GM19351 (cell line): ENCODE data around the gene COX10.
"Not testable (repeated sequence)": the region's sequence is repeated elsewhere in the genome, so short reads cannot be mapped to it uniquely, and the experiment has no call there.

Source experiments
- ATAC-seq: cut with Tn5 transposase; IDR thresholded peaks from one replicate; pipeline ENCODE4 v1.9.1; 2021; ENCODE audit warnings: mild to moderate bottlenecking, moderate library complexity; ENCODE audit not compliant: unreplicated experiment

Gene COX10

DNA sequence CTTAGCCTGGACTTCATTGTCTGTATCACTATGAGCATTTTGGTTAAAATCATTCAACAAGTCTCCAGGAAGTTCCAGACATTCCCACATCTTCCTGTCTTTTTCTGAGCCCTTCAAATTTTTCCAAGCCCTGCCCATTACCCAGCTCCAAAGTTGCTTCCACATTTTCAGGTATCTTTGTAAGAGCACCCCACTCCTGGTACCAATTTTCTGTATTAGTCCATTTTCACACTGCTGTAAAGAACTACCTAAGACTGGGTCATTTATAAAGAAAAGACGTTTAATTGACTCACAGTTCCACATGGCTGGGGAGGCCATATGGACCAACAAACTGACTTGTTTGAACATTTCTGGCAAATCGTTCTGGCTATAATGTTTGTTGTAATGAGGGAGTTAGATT is 100.0 kb downstream of the COX10 start:
- no peak for ATAC-seq

DNA sequence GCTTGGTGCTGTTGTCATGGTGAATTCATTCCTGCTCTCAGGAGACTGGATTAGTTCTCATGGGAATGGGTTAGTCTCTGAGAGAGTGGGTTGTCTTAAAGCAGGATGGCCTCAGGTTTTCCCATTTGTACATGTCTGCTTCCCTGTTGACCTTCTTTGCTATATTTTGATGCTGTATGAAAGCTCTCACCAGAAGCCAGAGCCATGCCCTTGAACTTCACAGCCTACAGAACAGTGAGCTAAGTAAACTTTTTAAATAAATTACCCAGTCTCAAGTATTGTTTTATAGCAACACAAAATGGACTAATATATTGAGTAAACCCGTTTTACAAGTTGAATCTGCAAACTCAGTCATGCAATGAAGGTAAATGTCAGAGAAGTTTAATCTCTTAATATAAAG is 100.6 kb downstream of the COX10 start:
- ATAC-seq, result no peak

DNA sequence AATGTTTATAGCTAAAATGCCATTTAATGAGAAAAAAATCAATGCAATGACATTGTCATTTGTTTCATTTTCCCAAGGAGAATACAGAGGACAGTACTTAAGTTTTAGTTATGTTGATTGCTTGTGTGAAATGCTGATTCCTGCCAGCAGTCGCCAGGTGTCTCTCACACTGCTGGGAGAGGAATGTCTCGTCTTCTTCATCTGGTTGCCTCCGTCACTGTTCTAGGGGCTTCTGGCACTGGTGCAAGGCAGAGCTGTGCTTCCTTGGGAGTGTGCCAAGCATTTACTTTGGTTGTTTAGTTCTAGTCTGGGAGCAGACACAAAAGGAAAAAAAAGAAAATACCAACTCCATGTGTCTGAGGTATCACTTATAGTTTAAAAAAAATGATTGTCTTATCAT is 107.7 kb downstream of the COX10 start:
- ATAC-seq, result not testable (repeated sequence)

DNA sequence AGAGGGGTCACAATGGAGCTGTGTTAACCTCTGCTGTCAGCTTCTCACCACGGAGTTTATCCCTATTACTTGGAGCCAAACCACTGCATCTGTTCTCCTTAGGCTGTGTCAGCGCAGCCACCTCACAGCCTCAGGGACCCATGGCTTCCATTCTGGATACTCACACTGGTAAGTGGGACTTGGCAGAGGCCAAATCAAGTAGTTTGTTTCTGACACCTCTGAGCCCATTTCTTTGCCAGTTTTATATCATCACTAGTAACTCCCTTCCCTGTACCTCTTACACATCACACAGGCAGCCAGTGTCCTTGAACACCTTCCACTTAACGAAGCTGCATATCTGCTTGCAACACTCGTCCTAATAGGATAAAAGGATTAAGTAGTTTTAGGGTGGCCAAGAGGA is 108.5 kb downstream of the COX10 start:
- not testable (repeated sequence) for ATAC-seq

DNA sequence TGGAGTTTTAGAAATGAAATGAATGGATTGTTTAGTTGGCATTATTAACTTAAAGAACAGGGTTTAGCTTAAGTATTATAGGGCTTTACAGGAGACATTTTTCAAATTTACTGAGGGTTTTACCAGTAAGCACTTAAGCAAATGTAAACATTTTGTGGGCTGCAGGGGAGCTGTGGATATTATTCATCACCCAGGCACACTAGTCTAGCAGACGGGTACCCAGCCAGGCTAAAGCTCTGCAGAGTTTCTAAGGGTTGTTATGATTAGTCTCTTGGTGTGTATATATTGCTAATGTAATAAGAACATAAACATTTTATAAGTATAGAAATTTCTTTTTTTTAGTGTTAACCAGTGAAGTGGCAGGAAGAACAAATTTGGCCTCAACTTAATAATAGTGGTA is 110.6 kb downstream of the COX10 start:
- not testable (repeated sequence) for ATAC-seq

DNA sequence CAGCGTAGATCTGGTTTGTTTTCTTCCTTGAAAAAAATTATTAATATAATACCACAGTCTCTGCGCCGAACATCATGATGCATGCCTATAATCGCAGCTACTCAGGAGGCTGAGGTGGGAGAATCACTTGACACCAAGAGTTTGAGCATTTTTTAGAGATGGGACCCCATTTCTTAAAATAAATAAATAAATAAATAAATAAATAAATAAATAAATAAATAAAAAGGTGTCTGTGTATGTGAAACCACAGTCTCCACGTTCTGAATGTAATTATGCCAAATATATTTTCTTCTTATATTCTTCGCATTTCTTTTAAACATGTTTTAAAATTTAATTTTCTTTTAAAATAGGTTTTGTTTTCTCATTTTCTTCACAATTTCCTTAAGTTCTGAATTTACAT is 112.8 kb downstream of the COX10 start:
- not testable (repeated sequence) for ATAC-seq

DNA sequence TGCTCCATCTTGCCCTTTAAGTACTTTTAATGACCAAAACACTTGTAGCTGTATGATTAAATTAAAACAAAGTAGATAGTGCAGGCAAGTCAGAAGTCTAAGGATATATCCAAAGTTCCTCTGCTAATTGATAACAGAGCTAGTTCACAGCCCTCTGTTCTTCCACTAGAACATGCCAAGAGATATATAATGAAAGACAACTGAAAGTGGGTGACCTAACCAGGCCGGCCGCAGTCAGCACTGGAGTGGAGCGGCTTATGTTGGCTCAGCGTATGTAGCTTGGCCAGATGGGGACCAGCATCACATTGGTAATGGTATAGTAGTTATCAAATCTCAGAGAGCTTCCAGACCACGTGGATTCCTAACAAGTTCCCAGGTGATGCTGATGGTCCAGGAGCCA is 115.2 kb downstream of the COX10 start:
- ATAC-seq, result not testable (repeated sequence)

DNA sequence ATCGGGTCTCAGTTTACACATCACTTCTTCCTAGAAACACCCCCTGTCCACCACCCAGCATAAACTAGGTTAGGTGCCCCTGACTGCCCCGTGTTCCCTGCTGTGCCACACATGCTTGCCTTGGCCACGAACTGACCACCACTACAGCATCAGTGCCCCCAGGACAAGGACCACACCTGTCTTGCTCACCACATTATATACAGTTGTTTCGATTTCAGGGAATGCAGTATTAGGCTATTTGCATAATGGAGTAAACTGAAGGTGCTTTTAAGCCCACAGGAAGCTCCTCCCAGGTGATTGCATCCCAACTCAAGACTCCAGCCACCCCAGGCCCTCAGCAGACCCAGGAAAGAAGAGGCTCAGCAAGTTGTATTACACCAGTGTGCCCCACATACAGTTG is 117.1 kb downstream of the COX10 start:
- not testable (repeated sequence) for ATAC-seq

DNA sequence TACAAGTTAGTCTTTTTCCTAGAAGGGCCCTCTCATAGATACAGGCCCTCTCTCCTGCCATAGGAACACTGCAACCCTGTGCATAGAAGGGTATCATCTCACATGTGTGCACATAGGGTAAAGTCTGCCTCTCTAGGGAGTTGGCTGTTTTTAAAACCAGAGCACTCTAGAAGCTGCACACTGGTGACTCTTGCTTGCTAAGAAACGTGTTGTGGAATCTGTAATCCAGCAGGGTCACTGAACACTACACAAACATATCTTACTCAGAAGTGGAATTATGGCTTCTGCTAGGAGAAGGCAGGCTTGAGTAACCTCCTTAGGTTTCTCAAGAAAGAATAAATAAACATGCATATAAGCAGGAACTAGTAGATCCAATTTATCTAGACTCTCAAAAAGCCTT is 121.5 kb downstream of the COX10 start:
- not testable (repeated sequence) for ATAC-seq

DNA sequence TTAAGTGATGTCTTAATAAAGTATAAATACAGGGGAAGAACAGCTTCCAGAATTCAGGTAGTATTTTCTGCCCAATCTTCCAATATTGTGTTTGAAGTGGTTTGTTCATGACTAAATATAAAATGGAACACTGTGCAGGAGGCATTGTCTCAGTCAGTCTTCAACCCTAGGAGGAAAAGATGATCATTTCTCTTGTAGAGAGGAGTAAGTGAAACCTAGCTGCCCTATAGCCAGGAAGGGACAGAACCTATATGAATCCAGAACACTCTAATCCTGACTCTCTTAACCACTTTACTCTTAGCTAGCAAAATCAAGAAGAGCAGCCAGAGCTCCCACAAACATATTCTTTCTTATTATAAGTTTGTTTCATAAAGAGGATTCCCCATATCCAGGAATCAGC is 122.2 kb downstream of the COX10 start:
- ATAC-seq, result not testable (repeated sequence)

DNA sequence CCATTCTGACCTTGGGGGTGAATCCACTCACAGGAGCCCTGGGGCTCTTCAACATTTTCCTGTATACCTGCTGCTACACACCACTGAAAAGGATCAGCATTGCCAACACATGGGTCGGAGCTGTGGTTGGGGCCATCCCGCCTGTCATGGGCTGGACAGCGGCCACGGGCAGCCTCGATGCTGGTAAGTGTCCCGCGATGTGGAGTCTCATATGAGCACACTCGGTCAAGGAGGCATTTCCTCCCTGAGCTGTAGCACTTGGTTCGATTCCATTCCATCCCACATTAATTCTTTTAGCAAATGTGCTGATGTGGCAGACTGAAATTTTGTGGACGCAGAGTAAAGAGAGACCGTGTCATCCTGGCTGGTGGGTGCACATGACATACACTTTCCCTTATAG is 122.7 kb downstream of the COX10 start:
- ATAC-seq, result not testable (repeated sequence)

DNA sequence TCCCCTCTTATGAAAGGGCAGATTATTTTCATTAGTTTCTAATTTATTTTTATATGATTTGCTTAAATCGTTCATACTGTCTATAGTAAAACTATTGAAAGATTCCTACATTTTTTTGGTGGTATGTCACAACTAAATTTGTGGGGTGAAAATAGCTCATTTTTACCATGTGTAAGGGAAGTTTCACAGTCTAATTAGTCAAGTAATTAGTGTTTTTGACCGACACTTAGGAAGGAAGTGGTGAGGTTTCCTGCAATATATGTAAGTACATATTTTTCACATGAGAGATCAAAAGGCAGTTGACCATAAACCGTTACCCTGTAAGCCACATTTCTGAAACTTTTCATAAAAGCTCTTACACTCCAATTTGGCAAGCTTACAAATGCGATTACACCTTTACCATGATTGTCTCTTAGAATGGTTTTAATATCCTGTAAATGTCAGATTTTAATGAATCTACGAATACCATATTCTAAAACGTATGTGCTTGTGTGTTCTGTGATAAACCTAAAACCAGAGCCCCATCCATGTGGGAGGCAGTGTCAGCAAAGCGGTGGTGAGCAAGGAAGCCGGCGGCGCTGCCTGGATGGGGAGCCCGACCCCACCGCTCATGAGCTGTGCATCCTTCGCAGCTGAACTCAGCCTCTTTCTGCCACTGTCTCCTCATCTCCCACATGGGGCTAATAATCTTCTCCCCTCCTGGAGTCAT is 123.5 kb downstream of the COX10 start:
- ATAC-seq, result peak; percentile 76

DNA sequence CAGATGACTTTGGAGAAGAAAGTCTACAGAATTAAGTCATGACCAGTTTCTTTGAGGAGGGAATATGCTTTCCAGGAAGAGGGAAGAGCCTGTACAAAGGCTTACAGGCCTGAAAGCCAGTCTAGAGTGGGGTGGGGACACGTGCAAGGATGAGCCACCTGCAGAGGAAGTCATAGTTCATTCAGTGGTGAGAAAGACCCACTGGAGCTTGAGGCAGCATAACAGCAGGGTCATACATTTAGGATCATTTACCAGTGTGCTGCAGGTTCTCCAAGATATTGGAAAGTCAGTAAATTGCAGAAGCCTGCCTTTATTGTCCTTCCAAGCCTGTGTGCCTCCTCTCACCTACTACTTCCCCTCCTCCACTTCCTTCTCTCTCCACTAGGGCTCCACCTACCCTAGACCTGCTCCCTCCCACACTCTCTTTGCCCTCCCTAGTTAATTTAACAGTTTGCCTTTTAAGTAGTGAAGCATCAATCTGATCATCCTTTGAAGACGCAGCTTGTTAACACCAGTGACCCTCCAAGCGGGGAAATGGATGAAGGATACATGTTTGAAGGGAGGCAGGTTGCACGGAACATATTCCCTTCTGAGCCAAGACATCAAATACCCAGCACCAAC is 127.2 kb downstream of the COX10 start:
- ATAC-seq, result peak; percentile 53

DNA sequence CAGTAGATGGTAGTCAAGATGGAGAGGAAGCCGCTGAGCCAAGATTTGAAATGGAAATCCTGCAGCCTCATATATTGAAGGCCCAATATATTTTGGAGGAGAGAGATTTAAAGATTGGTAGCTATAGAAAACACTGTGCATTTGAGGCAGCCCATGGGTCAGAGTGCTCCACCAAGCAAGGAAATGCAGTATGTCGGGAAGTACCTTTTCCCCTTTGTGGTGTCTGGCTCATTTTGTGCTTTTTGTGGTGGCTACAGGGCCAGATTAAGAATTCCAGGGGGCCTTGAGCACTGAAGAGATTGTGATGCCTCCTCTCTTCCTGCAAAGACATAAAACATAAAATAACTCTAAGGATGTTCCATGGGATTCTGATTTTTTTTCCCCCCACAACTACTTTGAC is 127.8 kb downstream of the COX10 start:
- no peak for ATAC-seq

DNA sequence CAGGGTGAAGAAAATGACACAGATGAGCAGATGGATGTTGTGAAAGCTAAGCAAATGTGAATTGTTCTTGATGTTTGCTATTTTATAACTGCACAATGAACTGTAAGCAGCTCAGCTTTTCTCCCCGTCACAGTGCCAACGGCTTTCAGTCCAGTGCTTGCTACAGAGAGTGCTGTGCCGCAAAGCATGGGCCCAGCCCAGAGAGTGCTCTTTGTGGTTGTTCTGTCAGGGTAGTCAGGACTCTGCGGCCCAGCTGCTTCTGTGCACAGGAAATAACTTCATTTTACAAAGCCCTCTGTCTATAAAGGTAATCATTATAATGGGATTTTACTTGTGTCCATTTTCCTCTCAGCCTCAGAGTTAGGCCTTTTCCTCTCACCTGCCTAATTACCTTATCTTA is 128.3 kb downstream of the COX10 start:
- ATAC-seq, result no peak

DNA sequence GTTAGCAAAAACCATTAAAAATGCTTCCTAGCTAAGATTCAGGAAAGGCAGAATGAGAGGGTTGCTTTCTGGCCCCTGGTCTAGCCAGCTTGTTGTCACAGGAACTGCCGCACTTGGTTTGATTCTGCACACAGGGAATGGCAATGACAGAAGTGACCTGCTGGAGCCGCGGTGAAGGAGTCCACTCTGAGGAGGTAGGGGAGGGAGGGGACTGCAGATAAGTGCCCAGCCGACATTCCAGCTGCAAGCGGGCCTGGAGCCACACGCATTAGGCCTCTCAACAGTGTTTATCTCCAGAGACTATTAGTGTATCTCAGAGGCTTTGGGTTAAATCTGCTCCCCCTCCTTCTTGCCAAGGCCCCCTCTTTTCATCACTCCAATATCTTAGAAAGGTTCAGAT is 128.7 kb downstream of the COX10 start:
- no peak for ATAC-seq

DNA sequence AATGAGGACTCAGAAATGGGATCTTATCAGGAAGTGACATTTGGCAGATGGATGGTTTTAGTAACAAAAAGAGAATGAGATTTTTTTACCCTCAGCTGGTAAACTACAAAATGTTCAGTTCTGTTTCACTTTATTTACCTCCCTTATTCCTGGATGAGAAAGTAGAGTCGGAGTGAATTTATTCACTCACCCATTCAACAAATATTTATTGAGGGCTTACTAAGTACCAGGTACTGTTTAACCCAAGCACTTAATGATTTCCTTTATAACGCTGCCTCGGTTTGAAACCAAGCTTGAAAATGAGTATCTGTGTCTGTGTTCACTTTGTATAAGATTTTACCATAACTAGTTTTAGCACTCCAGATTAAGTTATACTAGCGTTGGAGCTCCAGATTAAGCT is 129.3 kb downstream of the COX10 start:
- ATAC-seq, result no peak

DNA sequence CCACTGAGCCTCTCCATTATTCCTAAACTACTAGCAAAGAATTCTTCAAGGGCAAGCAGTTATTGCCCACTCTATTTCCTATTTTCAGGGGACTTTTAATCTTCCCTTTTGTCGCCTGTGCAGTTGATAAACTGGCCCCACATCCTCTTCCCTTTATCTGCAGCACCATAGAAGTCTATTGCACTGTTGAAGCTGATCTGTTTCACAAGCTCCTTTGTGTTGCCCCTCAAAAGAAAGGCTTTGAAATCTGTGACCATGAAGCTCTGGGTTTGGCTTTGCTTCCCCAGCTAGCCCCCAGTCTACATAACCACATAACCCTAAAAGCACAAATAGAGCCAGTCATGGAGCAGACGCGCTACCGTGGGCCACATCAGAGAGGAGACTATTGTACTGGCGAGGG is 130.3 kb downstream of the COX10 start:
- no peak for ATAC-seq

DNA sequence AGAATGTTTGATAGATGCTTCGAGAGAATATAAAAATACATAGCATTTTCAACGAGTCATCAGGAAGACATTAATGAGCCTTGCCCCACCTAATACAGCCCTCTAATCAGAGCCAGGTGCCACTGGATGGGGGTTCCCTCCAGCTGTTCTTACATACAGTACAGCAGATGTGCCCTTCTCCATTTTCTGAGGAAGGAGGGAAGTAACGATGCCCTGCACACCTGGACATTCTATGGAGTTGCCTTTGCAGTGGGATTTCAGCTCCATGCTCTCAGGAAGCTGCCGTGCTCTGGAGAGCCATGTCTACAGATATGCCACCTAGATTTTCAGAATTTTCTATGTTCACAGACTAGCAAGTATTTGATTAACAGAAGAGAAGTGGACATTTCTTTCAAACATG is 131.1 kb downstream of the COX10 start:
- ATAC-seq, result no peak

DNA sequence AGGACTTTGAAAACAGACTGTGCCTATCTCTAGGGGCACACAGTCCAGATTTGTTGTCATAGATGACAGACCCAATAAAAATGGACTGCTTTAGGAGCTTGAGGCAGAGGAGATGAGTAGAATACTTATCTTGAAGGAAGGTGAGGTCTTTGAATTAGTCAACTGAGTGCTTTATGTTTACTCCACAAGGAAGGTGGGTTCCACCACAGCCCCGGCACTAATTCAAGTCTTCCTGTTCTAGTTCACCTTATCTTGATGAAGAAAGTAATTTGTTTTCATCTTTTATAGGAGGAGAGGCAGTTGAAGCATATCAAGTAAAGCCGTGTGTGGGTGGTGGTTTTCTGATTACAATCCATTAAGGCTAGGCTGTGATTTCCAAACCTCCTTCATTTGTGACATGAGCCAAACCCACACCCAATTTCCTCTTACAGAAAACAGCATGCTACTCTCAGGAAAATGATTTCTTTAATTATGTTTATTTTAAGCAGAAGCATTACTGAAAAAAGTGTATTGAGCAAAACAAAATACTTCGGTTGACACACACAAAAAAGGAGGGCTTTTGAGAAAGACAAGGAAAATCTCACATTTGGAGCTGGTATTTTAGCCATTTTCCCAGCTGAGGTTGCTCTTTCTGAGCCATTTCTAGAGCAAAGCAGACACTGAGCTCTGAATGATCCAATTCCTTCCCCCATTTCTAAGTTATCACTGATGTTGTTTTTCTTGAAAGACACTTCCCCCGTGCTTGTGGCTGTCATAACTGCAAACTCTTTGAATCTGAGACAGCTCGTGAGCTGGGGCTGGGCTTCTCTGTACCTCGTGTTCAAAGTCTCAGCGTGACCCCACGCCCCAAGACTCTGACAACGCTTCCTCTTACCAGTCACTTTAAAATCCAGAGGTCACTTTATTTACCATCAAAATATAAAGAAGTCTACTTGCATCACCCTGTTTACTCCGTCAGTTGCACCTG is 132.0 kb downstream of the COX10 start:
- ATAC-seq, result no peak

DNA sequence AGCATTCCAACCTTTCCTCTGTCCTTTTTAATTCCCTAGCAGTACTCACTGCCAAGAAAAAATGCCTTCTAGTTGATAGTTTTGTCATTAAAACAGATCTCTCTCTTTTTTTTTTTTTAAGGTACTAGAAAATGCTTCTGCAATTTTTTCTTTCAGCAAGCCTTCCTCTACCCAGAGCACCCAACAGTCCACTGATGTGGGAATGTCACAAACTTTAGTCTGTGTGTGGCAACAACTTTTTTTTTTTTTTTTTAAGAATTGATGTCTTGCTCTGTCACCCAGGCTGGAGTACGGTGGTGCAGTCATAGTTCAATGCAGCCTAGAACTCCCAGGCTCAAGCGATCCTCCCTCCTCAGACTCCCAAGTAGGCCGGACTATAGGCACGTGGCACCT is 132.7 kb downstream of the COX10 start:
- ATAC-seq, result no peak
